ENCODE measurements around the gene PEX14. TPM values are rescaled to one million over a fixed set of nuclear protein-coding genes. Genes with fewer than 3 reads are reported as not detected.
A peak's percentile ranks its signal among the peaks of the same experiment; 100 is the strongest.

Gene PEX14
- total and polyA plus RNA-seq, 10 of the 15 experiments (the other 5 are each of a cell fraction or from before 2014, with no cell fraction given) = 1.4 to 23.2 (median 12.0) TPM

GRCh38 chr1:10474613-10475507 is at the start of gene PEX14 (continued):
- no peak for TF ChIP-seq CHD1 (IDR thresholded peaks at IDR 0.05; ENCODE audit: low read depth, low read length)
- peak; percentile 99 for TF ChIP-seq YY1 (IDR thresholded peaks at IDR 0.05; ENCODE audit: low read depth, low read length)
- peak; percentile 63; the same call in 1 of the 2 replicates for TF ChIP-seq MAX (IDR thresholded peaks at IDR 0.05; ENCODE audit: low read depth, low read length)
- TF ChIP-seq BRCA1 (IDR thresholded peaks at IDR 0.05; ENCODE audit: low read depth, low read length) = no peak
- TF ChIP-seq ZBTB33 (IDR thresholded peaks at IDR 0.05) = peak; percentile 62; the same call in 1 of the 2 replicates
- TF ChIP-seq POLR2AphosphoS2 (IDR thresholded peaks at IDR 0.05; ENCODE audit: low read depth, low read length) = peak; percentile 89; the same call in 1 of the 2 replicates
- peak; percentile 84 for TF ChIP-seq NR2C1 (IDR thresholded peaks at IDR 0.05)
- no peak for TF ChIP-seq CEBPB (IDR thresholded peaks at IDR 0.05; ENCODE audit: borderline replicate concordance in 1 of 2, low read depth in 2 of 2, low read length in 2 of 2)
- TF ChIP-seq EP300 (IDR thresholded peaks at IDR 0.05; ENCODE audit: borderline replicate concordance in 1 of 2, control insufficient read depth in 1 of 2, low read depth in 2 of 2, low read length in 2 of 2) = no peak
- peak; percentile 91 for TF ChIP-seq HCFC1 (IDR thresholded peaks at IDR 0.05; ENCODE audit: low read length)
- no peak for TF ChIP-seq JUND (IDR thresholded peaks at IDR 0.05; ENCODE audit: low read depth, low read length)
- peak; percentile 56 to 82 for TF ChIP-seq BHLHE40 (IDR thresholded peaks at IDR 0.05; ENCODE audit: borderline replicate concordance in 1 of 2, low read depth in 2 of 2, low read length in 1 of 2)
- TF ChIP-seq CHD2 (IDR thresholded peaks at IDR 0.05; ENCODE audit: borderline replicate concordance, low read depth, low read length) = peak; percentile 88
- 0 out of 2 replicates have a peak, but pooled peaks have one; percentile 31 for TF ChIP-seq ZNF207 (IDR thresholded peaks at IDR 0.05; ENCODE audit: borderline replicate concordance)
- peak; percentile 74; the same call in 1 of the 2 replicates for TF ChIP-seq SIN3A (IDR thresholded peaks at IDR 0.05; ENCODE audit: low read depth, low read length)
- TF ChIP-seq NFIC (IDR thresholded peaks at IDR 0.05; ENCODE audit: low read depth, low read length) = no peak
- TF ChIP-seq ZBTB40 (IDR thresholded peaks at IDR 0.05; ENCODE audit: borderline replicate concordance) = peak; percentile 63; the same call in 1 of the 2 replicates
- no peak for TF ChIP-seq EED (IDR thresholded peaks at IDR 0.05; ENCODE audit: low read depth)
- no peak for TF ChIP-seq ATF2 (IDR thresholded peaks at IDR 0.05; ENCODE audit: low read length)
- TF ChIP-seq IKZF2 (IDR thresholded peaks at IDR 0.05) = no peak
- no peak for TF ChIP-seq HDAC2 (IDR thresholded peaks at IDR 0.05)
